DND-41 (cell line): ENCODE results near the gene ICA1.

Experiments used
- ATAC-seq: fragments of 200-7000 bp; cut with Tn5 transposase; 3 replicates; pipeline ENCODE4 v1.9.1; 2021; ENCODE audit warnings: low read depth; ENCODE audit not compliant: insufficient read depth
- DNase-seq: peaks from one replicate; pipeline ENCODE4 v3.0.0-alpha.2; 2020
- H2AFZ ChIP-seq: 2 replicates; pipeline ENCODE4 v1.6.0; 2012; ENCODE audit warnings: low read depth, low read length
- H3K27ac ChIP-seq: 2 replicates; pipeline ENCODE4 v1.5.1; 2012; ENCODE audit warnings: low read length, inconsistent platforms
- H3K27me3 ChIP-seq: fragments of 200-600 bp; sonication (generic); 2 replicates; pipeline ENCODE4 v1.6.0; 2012; ENCODE audit warnings: low read length, mild to moderate bottlenecking, inconsistent platforms; ENCODE audit not compliant: insufficient read depth, poor library complexity
- H3K36me3 ChIP-seq: 2 replicates; pipeline ENCODE4 v1.5.1; 2012; ENCODE audit warnings: low read length, inconsistent platforms; ENCODE audit not compliant: insufficient read depth
- H3K4me1 ChIP-seq: 2 replicates; pipeline ENCODE4 v1.5.1; 2012; ENCODE audit warnings: mild to moderate bottlenecking, low read length; ENCODE audit not compliant: insufficient read depth
- H3K4me2 ChIP-seq: 2 replicates; pipeline ENCODE4 v1.6.0; 2012; ENCODE audit warnings: mild to moderate bottlenecking, moderate library complexity, low read length, inconsistent platforms; ENCODE audit not compliant: insufficient read depth
- H3K4me3 ChIP-seq, 2 experiments: fragments of 200-600 bp in 1 of 2; shearing (Covaris generic) in 1 of 2; 2 replicates each; pipeline ENCODE4 v1.5.1; 2012 to 2016; ENCODE audit warnings: inconsistent platforms in 2 of 2, low read length in 2 of 2, mild to moderate bottlenecking in 2 of 2, low read depth in 1 of 2, moderate library complexity in 1 of 2
- H3K79me2 ChIP-seq: 2 replicates; pipeline ENCODE4 v1.6.0; 2012; ENCODE audit warnings: low read length, inconsistent platforms; ENCODE audit not compliant: insufficient read depth
- H3K9ac ChIP-seq: 2 replicates; pipeline ENCODE4 v1.6.0; 2012; ENCODE audit warnings: low read depth, mild to moderate bottlenecking, inconsistent platforms, low read length, moderate library complexity
- H3K9me3 ChIP-seq: 2 replicates; pipeline ENCODE4 v1.5.1; 2012; ENCODE audit warnings: low read length, moderate library complexity, mild to moderate bottlenecking, inconsistent platforms; ENCODE audit not compliant: insufficient read depth, severe bottlenecking
- H4K20me1 ChIP-seq: 2 replicates; pipeline ENCODE4 v1.6.0; 2012; ENCODE audit warnings: low read length; ENCODE audit not compliant: insufficient read depth
- EZH2 ChIP-seq: IDR thresholded peaks from 3 replicates; pipeline ENCODE4 v1.6.1; 2012; ENCODE audit warnings: borderline replicate concordance, low read depth, mild to moderate bottlenecking, moderate library complexity, low read length, inconsistent platforms; ENCODE audit not compliant: severe bottlenecking
- TF ChIP-seq, protein P1 (sequence below): IDR thresholded peaks from 2 replicates; pipeline ENCODE4 v1.5.1; 2012; ENCODE audit warnings: borderline replicate concordance, low read length, moderate library complexity, mild to moderate bottlenecking; ENCODE audit not compliant: poor library complexity, severe bottlenecking; ENCODE audit errors: extremely low read depth

ICA1 gene

DNA sequence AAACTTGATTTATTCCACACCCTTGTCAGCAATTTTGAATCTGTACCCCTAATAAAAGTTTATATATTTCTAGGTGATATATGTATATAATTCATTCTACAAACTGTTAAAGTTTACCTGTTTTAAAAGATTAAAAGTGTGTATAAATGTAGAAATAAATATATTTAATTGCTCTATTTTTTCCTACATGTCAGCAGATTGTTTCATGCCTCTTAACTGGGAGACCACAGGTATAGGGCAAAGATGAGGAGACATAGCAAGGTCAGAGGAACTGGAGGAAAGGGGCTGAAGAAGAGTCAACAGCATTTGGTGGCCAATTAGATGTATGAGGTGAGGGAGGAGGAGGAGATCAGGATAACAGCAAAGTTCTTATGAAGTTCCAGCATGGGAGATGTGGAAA is 183.5 kb downstream of the ICA1 start:
- H3K27me3 ChIP-seq = no peaks in the 10 kb centered on the region
- H3K9me3 ChIP-seq = no peaks in the 10 kb centered on the region
- ATAC-seq = no peak
- TF ChIP-seq EZH2 = no peak
- TF ChIP-seq, protein P1, sequence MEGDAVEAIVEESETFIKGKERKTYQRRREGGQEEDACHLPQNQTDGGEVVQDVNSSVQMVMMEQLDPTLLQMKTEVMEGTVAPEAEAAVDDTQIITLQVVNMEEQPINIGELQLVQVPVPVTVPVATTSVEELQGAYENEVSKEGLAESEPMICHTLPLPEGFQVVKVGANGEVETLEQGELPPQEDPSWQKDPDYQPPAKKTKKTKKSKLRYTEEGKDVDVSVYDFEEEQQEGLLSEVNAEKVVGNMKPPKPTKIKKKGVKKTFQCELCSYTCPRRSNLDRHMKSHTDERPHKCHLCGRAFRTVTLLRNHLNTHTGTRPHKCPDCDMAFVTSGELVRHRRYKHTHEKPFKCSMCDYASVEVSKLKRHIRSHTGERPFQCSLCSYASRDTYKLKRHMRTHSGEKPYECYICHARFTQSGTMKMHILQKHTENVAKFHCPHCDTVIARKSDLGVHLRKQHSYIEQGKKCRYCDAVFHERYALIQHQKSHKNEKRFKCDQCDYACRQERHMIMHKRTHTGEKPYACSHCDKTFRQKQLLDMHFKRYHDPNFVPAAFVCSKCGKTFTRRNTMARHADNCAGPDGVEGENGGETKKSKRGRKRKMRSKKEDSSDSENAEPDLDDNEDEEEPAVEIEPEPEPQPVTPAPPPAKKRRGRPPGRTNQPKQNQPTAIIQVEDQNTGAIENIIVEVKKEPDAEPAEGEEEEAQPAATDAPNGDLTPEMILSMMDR = no peak
- H3K79me2 ChIP-seq = no peaks in the 10 kb centered on the region
- H3K9ac ChIP-seq = no peak overlapping the region
- H3K4me1 ChIP-seq = no peaks in the 10 kb centered on the region
- no peak overlapping the region for H3K4me2 ChIP-seq
- H3K4me3 ChIP-seq = no peak overlapping the region
- DNase-seq = no peak
- no peak overlapping the region for H3K27ac ChIP-seq
- H4K20me1 ChIP-seq = no peaks in the 10 kb centered on the region; the same call in 1 of the 2 replicates
- no peak overlapping the region for H2AFZ ChIP-seq
- peaks cover 19% of the 10 kb centered on the region; the same call in 1 of the 2 replicates for H3K36me3 ChIP-seq

DNA sequence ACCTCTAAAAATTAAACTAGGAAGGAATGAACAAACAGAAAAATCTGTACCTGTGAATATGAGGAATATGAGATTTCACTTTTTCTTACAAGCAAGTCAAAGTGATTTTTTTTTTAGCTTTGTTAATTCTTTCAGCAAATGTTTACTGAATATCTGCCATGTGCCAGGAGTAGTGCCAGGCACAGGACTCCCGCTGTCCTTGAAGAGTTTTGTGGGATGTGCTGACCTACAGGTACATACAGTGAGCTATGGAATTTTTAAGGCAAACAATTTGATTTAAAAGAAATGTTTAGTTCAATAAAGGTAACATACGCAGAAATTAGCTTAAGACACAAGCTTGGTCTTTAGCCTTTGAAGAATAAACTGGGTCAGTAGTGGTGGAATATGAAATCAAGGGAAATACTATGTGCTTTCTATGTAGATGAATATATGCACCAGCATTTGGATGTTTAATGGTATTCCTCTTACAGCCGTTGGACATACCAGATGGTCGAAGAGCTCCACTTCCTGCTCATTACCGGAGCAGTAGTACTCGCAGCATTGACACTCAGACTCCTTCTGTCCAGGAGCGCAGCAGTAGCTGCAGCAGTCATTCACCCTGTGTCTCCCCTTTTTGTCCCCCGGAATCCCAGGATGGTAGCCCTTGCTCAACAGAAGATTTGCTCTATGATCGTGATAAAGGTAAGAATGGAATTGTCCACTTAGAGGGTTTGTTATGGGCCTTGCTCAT is 191.4 kb downstream of the ICA1 start:
- DNase-seq (no peak), ATAC-seq (no peak)
- Histone ChIP-seq H3K4me2 (no peak overlapping the region), H3K27me3 (no peaks in the 10 kb centered on the region), H3K9me3 (no peaks in the 10 kb centered on the region), H3K4me3 (no peak overlapping the region), H3K9ac (no peak overlapping the region), H3K27ac (no peak overlapping the region), H3K4me1 (no peaks in the 10 kb centered on the region), H3K79me2 (peaks cover 17% of the 10 kb centered on the region), H2AFZ (no peak overlapping the region), H3K36me3 (peaks cover 43% of the 10 kb centered on the region), H4K20me1 (peaks cover 7% of the 10 kb centered on the region)
- TF ChIP-seq, protein P1 = no peak
- TF ChIP-seq EZH2 = no peak

DNA sequence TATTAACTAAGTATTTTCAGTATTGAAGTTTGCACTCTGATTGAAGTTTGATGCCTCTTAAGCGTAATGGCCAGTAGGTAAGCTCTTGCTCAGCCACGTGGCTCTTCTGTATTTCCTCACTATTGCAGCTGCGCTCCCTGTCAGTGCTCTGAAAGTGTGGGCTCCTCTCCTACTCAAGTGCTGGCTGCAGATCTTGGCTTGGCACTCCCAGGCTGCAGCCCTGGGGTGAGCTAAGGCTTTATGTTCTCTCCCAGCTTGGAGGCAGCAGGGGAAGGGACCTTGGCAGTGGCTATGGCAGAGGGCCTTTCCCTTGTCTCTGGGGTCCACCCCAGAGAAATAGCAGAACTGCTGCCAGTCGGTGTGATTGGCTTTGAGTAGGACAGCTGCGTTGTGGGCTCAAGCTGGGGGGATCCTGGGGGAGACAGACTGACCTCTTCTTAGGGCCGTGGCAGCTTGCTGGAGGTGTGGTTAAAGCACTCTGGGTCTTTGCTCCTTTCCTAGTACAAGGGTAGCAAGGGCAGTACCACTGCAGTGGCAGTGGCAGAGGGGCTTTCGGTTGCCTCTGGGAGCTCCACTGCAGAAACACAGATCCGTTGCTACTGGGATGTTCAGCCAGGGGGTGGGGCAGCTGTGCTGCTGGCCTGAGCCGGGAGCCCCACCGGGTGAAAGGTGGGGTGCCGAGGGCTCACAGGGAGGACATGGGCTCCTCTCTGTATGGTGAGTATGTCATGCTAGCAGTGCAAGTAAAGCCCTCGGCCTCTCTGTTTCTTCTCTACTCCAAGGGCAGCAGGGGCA is 192.9 kb downstream of the ICA1 start:
- DNase-seq (no peak), ATAC-seq (no peak)
- no peak overlapping the region for H3K27ac ChIP-seq
- no peak overlapping the region for H3K9ac ChIP-seq
- peaks cover 49% of the 10 kb centered on the region for H3K36me3 ChIP-seq
- no peak overlapping the region for H2AFZ ChIP-seq
- H4K20me1 ChIP-seq = peaks cover 7% of the 10 kb centered on the region
- H3K4me1 ChIP-seq = no peaks in the 10 kb centered on the region
- no peaks in the 10 kb centered on the region for H3K9me3 ChIP-seq
- no peaks in the 10 kb centered on the region for H3K27me3 ChIP-seq
- H3K4me3 ChIP-seq = no peak overlapping the region
- H3K4me2 ChIP-seq = no peak overlapping the region
- peaks cover 25% of the 10 kb centered on the region for H3K79me2 ChIP-seq
- TF ChIP-seq EZH2 = no peak
- TF ChIP-seq, protein P1 = no peak
